Stimulated activated CD4-positive, alpha-beta T cell treated with anti-CD3 and anti-CD28 coated beads, Interleukin-2, amount 100 ng/mL, for 24 hours (primary cell): ENCODE data around the gene TNFSF8.

Experiments
- DNase-seq, 2 donors: peaks; one replicate each; pipeline ENCODE4 v3.0.0-alpha.2; 2020

TNFSF8 gene

GRCh38 chr9:114935119-114935518 lies 4.7 kb upstream of the TNFSF8 start:
- no peak for DNase-seq

GRCh38 chr9:114932502-114932901 lies 2.1 kb upstream of the TNFSF8 start:
- DNase-seq, result no peak

GRCh38 chr9:114931407-114931806 lies 1.0 kb upstream of the TNFSF8 start:
- no peak for DNase-seq

- no peak for DNase-seq
Measured at GRCh38 chr9:114929201-114929600, 1.2 kb downstream of the TNFSF8 start.

GRCh38 chr9:114928671-114929070 lies 1.7 kb downstream of the TNFSF8 start:
- DNase-seq, result no peak

- no peak for DNase-seq
Measured at GRCh38 chr9:114928136-114928535, 2.3 kb downstream of the TNFSF8 start.

GRCh38 chr9:114925672-114926071 lies 4.7 kb downstream of the TNFSF8 start:
- DNase-seq, result no peak

- no peak for DNase-seq
Measured at GRCh38 chr9:114925039-114925438, 5.4 kb downstream of the TNFSF8 start.

GRCh38 chr9:114924327-114924726 lies 6.1 kb downstream of the TNFSF8 start:
- no peak for DNase-seq

- DNase-seq, result no peak
Measured at GRCh38 chr9:114923918-114924317, 6.5 kb downstream of the TNFSF8 start.

- no peak for DNase-seq
Measured at GRCh38 chr9:114921171-114921570, 9.2 kb downstream of the TNFSF8 start.

- peak in 1 of 2 donors; percentile 39 for DNase-seq
Measured at GRCh38 chr9:114919611-114920010, 10.8 kb downstream of the TNFSF8 start.

- no peak for DNase-seq
Measured at GRCh38 chr9:114916481-114916880, 13.9 kb downstream of the TNFSF8 start.

GRCh38 chr9:114914139-114914538 lies 16.3 kb downstream of the TNFSF8 start:
- no peak for DNase-seq

GRCh38 chr9:114913656-114914055 lies 16.7 kb downstream of the TNFSF8 start:
- no peak for DNase-seq

- no peak for DNase-seq
Measured at GRCh38 chr9:114913217-114913616, 17.2 kb downstream of the TNFSF8 start.

- no peak for DNase-seq
Measured at GRCh38 chr9:114911167-114911821, 19.1 kb downstream of the TNFSF8 start.

GRCh38 chr9:114910541-114910940 lies 19.9 kb downstream of the TNFSF8 start:
- DNase-seq, result no peak

- no peak for DNase-seq
Measured at GRCh38 chr9:114909661-114910060, 20.7 kb downstream of the TNFSF8 start.

- peak in 1 of 2 donors; percentile 34 for DNase-seq
Measured at GRCh38 chr9:114908805-114909448, 21.5 kb downstream of the TNFSF8 start.

- DNase-seq, result no peak
Measured at GRCh38 chr9:114908104-114908622, 22.2 kb downstream of the TNFSF8 start.

- DNase-seq, result no peak
Measured at GRCh38 chr9:114906922-114907571, 23.3 kb downstream of the TNFSF8 start.

- no peak for DNase-seq
Measured at GRCh38 chr9:114905170-114905940, 25.0 kb downstream of the TNFSF8 start.
